PFSK-1 (cell line): ENCODE data around the gene ARL6IP6.

Source experiments
- REST ChIP-seq, 2 experiments: IDR thresholded peaks; 2 replicates each; pipeline versions ENCODE4 v1.6.1 to v1.8.0; 2011 to 2012; ENCODE audit warnings: low read depth in 2 of 2, low read length in 2 of 2, control low read depth in 1 of 2, inconsistent platforms in 1 of 2, mild to moderate bottlenecking in 1 of 2, moderate library complexity in 1 of 2; ENCODE audit not compliant: insufficient read depth in 1 of 2
- SIN3A ChIP-seq: IDR thresholded peaks from 2 replicates; pipeline ENCODE4 v1.6.1; 2012; ENCODE audit warnings: mild to moderate bottlenecking, low read length, moderate library complexity, borderline replicate concordance; ENCODE audit not compliant: insufficient read depth
- TAF1 ChIP-seq: IDR thresholded peaks from 2 replicates; pipeline ENCODE4 v1.6.1; 2012; ENCODE audit warnings: low read length, control low read depth, borderline replicate concordance; ENCODE audit not compliant: insufficient read depth

DNA sequence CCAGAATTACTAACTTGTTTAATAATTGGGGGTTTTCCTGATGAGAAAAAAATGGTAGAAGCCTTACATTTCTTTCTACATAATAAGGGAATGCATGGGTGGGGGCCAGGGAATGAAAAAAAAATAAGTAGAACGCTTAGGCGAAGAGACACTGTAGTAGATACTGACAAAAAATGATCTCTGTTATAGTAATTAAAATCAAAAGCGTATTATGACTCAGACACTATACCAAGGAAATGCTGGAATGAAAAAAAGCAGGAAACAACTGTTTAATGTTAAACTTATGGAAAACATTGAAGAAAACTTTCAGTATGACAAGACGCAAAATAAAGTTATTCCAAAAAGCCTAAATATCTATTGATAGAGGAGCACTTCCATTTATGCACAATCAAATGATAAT, 44.1 kb upstream of the ARL6IP6 start:
- TF ChIP-seq TAF1 (no peak), REST (IDR thresholded peaks at IDR 0.05; ENCODE audit: insufficient read depth in 1 of 2, low read depth in 2 of 2, low read length in 2 of 2) (no peak), SIN3A (no peak)
